ENCODE data around the gene SCIN.

SCIN gene

DNA sequence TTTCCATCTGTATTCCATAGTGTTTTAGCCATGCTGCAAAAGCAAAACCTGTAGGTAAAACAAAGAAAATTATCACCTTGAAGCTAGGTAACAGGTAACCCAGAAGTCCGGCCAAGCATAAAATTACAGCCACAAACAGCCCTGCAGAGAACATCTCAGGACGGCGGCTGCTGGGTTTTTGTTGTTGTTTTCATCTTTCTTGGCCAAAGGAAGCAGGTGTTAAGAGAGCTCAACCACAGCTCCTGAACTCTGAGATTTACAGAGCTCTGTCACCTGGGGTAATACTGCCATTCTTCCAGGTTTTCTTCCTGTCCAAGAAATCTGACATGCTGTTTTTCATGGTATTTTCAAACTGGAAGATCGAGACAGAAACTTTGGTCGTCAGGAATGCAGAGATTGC, 847 bp upstream of the SCIN start:
- ATAC-seq, result no peak

DNA sequence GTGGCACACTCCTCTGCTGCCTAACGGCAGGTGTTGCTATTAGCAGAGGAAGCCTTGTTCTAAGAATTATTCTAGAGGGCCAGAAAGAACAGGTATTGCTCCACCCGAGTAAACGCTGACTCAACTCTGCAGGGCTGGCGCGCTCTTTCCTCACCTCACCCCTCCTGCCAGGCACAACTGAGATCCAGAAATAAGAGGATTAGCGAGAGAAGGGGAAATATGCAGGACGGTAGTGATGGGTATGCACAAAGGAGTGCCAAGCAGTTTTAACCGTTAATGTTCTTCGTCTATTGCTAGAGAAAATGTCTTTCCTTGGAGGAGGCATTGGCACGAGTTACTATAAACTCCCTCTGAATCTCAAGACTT, 369 bp upstream of the SCIN start:
- peak; percentile 20 to 27 for ATAC-seq

DNA sequence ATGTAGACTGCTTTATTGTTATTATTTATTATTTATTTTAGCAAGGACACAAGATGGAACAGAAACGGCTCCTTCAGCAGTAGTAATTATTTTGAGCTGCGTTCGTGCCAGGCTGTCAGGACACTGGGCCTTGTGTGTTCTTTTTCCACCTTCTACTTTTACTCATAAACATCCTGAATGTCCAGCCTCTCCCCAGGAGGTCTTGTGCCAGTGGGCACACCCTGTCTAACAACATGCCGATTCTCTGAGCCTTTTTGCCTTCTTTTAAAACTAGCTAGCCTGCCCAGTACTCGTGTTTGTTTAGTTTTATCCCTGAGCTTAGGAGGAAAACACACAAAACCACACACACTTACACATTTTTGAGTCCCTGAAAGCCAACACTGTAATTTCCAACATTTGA, 1.2 kb downstream of the SCIN start:
- no peak for ATAC-seq

DNA sequence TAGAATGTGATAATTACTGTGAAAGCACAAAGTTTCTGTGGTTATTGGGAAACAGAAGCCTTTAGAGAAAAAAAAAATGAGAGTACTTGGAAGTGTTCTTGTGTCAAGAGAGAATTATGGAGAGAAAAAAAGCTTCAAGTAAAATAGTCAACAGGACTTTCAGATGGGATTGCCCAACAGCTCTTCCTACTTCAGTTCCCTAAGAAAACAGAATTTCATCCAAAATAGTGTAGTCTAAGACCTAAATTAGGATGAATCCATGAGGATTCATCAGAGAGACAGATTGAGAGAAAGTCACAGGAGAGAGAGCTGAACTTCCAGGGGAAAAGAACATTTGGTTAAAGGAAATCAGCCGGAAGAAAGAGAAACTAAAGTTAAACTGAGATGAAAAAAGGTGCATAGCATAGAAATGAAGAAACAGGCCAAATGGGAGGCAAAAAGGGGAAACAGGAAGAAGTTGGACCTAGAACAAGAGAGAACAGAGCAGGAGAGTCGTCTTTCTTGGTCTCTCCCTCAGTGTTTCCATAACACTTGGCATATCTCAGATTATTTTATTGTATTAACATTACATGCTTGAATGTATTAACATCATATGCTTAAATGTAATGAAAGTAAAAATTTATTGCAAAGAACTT, 2.5 kb downstream of the SCIN start:
- ATAC-seq, result no peak

DNA sequence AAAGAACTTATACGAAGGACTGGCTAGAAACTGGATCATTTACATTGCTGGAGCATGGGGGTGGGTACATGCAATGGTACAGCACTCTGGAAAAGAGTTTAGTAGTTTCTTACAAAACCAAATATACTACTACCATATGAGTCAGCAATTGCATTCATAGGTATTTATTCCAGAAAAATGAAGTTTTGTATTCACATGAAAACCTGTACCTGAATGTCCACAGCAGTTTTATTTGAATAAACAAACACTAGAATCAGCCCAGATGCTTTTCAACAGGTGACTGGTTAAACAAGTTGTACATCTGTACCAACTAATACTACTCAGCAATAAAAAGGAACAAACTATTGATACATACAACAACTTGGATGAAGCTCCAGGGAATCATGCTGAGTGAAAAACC, 3.4 kb downstream of the SCIN start:
- ATAC-seq, result no peak

DNA sequence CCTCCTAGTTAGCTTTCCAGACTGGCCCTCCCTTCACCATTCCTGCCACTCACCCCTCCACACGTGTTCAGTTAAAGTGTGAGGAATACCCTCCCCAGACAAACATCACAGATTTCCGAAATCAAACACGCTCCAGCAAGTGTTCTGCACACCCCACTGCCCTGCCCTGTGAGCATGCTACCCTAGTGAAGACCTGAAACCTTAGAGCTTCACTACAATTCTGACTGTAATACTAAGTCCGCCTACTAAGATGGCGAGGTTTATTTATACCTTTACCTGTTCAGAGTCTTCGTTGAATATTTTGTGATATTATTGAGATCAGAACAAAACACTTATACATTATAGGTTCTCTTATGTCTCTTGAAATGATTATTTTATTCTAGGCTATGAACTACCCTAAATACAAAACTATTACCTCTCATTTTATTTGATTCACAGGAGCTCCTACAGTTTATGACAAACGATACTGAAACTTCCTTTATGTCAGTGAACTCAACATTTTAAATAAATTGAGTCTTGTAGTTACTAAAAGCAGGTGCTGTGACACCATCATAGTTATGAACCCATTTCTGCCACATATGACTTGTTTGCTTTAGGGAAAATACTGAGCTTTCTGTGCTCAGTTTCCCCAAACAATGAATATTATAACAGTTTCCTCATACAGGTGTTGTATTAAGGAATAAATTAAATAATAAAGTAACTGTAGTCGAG, 8.6 kb downstream of the SCIN start:
- no peak for ATAC-seq

DNA sequence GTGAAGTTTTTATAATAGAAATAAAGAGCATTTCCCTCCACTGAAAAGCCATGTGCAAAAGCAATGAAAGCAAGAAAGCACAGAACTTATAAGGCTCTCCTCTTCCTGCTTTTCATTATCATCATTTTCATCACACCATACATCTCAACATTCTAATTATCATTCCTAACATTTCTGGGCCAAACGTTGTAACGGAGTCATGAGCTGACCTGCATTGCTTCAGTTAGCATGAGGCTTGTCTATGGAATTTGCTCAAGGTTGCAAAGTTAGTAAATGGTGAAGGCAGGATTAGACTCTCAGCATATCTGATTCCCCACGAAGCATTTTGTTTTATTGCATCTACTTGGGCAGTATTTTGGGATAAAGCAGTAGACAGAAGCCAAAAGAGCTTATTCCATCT, 11.4 kb downstream of the SCIN start:
- ATAC-seq, result no peak

DNA sequence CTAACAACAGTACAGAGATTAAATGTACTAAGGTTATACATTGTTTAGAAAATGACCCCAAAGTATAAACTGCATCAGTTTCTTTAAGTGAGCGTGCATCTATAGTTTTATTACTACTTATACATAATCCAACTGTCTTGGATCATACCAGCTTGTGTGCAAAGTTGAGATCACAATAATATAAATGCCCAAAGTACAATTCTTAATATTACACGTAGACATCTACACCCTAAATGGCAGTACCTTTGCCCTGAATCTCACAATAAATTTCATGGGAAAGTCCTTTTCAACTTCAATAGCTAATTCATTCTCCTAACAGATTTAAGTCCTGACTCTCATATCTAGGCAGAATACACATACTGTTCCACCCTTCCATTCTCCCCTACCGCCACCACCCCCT, 11.8 kb downstream of the SCIN start:
- ATAC-seq, result no peak

DNA sequence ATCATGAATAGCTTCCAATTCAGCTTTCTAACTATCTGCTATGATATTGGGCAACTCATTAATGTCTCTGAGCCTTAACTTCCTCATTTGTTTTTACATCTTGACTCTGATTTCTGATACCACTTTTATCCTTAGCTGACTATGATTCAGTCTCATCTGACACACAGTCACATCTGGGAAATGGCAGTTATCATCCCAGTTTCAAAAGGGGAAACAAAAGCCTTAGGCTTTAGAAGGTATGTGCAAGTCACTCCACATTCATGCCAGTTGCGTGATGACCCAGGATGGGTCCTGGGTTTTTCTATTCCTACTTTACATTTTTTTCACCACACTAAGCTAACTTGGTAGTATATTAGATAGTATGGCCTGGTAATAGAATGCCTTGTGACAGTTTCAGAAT, 12.7 kb downstream of the SCIN start:
- ATAC-seq, result no peak

DNA sequence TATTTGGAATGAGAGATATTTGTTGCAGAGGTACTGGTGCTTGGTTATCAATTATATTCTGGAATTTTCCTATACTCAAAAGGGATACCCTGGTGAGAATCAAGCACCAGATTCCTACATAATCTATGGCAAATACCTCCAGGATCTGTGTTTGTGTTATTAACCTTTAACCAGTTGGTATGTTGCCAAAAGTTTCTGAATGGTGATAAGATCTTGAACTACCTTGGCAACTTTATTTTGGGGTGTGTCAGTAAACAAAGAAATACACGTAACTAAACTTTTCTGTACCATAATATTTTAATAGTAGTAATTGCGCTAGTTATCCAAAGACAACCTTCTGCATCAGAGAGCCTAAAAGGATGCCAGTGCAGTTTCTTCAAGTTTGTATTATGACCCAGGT, 13.4 kb downstream of the SCIN start:
- ATAC-seq, result no peak

DNA sequence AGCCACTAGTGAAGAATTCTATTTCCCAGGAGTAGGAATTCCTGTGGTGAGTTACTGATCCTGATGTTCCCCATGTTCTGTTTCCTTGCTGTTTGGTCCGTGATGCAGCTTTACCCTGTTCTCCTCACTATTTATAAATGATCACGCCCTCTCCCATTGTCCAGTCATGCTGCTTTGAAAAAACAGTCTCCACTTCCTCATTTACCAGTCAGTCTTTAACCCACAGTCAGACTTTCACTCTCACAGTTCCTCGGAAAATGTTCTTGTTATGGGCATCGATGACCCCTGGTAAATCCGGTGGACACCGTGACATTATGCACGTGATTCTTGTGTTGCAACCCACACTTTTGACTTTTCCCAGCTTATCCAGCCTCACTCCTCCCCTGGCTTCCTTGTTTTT, 14.4 kb downstream of the SCIN start:
- ATAC-seq, result peak in 1 of 2 donors; percentile 13

DNA sequence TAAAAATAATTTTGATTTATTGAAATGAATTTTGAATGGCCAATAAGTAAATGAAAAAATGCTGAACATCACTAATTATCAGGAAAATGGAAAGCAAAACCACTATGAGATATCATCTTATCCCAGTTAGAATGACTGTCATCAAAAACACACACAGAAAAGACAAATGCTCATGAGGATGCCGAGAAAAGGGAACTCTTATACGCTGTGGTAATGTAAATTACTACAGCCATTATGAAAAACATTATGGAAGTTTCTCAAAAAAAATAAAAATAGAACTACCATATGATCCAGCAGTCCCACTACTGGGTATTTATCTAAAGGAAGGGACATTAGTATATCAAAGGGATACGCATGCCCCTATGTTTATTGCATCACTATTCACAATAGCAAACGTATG, 15.8 kb downstream of the SCIN start:
- ATAC-seq, result no peak

DNA sequence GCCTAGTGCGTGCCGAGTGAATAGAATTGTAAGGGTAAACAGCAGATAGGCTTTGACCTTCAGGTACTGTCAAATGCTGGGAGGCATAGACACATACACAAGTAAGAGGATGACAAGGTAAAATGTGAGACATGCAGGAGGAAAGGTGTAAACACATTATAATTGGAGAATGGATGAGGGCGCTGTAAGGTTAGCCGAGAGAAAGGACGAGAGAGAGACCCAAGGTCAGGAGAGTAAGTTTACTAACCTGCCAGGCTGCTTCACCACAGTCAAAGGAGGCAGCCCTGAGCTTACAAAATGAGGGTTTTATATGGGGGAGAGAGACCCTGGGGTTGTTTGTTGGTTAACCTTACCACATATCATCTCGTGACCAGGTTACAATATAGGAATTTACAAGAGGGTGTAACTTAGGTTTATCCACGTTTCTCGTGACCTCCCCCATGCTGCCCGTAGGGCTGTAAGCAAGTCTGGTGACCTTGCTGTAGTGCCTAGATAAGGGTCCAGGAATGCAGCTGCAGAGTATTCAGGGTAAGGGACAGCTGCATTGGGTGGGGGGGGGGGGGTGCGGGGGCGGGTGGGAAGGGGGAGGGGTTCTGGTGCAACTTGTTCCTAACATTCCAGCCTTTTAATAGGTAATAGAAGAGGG, 17.9 kb downstream of the SCIN start:
- ATAC-seq, result no peak

DNA sequence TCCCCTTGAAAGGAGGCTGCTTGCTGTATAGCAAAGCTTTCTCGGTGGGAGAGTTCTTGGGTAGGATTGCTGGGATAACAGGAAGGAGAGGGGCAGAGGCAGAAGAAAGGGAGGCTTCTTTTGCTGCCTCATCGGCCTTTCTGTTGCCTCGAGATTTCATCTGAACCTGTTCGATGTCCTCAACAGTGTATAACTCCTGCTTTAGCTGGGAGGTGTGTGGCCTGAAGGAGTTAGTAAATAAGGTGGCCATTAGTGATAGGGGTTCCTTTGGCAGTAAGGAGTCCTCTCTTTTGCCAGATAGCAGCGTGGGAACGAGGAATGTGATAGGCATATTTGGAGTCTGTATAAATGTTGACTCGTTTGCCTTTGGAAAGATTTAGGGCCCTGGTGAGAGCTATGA, 20.0 kb downstream of the SCIN start:
- no peak for ATAC-seq

DNA sequence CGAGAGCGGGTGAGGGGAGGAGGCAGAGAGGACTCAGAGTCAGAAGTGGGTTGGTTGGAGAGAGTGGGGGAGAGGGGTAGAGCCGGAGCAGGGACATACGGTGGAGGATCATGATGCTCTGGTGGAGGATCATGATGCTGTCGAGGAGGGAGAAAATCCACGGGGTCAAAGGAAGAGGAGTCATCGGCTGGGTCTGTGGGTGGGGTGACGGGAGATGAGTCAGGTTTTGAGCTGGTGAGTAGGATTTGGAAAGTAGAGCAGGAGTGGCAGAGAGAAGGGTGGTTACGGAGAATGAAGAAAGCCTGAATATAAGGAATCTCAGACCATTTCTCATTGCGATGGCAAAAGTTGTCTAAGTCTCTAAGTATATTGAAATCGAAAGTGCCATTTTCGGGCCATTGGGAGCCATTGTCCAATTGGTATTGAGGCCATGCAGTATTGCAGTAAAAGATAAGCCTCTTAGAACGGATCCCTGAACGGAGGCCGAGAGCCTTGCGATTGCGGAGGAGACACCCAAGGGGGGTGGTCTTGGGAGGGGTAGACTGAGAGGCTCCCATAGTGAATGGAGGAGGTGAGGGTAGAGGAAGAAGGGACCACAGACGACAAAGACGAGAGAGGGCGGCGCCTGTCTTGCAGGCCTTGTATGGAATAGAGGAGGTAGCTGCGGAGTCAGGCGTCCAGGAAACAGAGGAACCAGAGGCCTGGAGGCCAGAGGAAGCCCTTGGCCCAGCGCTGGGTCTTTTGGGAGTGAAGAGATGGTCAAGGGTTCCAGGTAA, 23.8 kb downstream of the SCIN start:
- no peak for ATAC-seq

DNA sequence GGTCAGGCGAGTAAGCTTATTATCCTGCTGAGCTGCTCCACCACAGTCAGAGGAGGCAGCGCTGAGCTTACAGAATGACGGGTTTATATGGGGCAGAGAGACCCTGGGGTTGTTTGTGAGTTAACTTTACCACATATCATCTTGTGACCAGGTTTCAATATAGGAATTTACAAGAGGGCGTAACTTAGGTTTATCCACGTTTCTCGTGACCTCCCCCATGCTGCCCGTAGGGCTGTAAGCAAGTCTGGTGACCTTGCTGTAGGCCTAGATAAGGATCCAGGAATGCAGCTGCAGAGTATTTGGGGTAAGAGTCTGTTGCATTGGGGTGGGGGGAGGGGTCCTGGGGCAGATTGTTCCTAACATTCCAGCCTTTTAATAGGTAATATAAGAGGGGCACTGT, 24.6 kb downstream of the SCIN start:
- no peak for ATAC-seq

DNA sequence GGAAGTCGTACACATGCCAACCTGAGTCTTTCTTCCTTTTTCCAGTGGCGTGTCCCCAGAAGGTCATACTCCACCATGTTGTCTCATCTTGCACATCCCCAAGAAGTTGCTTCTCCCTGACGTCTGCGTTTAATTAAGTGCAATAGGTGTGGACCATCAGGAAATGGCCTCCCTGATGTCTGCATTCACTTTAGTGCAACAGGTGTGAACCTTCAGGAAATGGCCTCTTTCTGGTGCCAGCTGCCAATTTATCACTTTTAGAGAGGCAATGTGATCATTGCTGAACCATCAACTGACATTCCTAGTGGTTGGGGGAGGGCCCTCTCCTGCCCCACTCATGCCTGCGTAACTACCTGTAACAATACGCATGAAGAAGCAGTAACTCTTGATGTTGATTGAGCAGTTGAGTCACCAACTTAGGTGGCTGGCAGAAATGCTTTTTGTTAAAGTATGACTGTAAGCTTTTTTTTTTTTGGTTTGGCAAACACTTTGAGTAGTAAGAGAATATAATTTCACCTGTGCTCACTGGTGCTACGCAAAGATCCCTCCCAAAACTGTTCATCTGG, 25.8 kb downstream of the SCIN start:
- ATAC-seq, result no peak

DNA sequence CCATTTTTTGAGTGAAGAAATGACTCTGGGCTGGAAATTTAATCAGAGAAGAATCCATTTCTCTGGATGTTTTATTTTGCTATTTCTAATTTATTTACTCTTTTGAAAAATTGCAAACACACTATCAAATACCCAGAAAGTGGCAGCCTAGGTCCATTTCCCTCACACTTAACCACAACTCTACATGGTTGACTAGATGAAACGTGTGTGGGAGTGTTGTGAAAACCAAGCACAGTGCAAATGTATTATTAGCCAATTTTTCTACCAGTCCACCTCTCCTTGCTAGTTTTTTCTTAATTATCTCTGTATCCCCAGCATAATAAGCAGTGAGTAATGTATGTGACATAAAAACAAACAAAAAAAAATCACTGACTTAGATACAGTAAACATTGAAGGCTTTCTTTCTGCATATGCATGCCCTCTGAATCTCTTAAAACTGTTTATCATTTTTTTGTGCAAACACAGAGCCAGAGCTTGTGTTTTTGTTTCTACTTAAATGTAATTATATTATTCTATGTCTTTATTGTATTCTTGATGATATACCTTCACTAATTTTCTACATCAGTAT, 30.9 kb downstream of the SCIN start:
- ATAC-seq, result no peak

DNA sequence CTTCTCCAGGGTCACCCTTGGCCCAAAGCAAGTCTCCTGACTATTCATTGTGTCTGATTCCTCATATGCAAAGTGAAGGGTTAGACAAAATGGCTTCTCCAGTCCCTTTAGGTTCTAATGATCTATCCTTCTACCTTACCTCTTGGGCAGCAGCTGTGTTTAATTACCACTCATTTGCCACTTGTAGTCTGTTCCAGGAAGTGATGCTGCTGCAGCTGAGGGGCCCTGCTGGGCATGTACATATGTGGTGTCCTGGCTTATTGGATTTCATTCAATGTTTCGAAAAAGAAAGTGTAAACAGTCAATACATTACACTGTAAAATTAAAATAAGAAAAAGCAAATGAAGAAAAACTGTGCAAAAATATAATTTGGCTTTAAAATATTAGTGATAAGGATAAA, 36.6 kb downstream of the SCIN start:
- ATAC-seq, result no peak

DNA sequence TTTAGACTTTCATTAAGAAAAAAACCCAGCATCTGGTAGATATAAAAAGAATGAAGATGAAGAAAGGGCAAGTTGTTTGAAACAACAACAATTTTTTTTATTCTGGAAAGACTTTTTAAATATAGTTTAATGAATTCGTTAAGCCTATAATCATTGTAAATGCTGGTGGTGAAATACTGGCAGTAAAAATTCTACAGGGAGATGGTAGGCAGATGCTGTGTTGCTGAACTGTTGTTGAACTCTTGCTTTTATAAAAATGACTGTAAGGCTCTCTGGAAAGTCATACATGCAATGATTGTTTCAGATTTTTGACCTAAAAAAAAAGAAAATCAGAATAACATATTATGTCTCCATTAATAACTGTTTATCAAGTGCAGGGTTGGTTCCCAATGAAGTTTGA, 39.0 kb downstream of the SCIN start:
- ATAC-seq, result no peak

DNA sequence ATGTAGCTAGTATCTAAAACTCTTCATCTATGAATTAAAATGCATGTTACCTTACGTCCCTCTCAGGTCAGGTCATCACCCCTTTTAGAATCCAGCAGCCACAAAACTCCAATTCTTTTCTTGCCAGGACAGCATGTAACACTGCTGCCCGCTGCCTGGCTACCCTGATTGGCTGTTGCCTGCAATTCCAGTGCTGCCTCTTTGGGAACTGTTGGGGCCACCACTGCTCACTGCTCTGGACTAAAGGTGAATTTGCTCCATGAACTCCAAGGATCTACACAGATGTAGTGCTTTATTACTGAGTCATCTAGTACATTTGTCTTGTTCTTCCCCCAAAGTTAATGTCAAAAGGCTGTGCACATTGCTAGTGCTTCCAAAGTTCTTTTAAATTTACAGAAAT, 40.4 kb downstream of the SCIN start:
- ATAC-seq, result no peak

DNA sequence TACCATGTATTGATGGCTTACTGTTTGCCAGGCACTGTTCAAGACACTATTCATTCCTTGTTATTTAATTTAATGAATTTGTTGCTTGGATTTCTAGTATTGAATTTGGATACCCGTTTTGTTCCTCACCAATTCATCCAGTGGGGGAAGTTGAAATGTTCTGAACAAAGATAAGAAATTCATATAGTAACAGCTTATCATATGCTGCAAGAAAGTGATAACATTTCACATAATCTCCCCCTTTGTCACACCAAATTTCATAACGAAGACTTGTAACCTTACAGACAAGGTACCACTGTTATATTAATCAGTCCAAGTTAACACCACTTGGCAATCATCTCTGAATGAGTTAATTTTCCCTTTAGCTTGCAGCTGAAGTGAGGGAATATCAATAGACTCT, 42.1 kb downstream of the SCIN start:
- ATAC-seq, result no peak

DNA sequence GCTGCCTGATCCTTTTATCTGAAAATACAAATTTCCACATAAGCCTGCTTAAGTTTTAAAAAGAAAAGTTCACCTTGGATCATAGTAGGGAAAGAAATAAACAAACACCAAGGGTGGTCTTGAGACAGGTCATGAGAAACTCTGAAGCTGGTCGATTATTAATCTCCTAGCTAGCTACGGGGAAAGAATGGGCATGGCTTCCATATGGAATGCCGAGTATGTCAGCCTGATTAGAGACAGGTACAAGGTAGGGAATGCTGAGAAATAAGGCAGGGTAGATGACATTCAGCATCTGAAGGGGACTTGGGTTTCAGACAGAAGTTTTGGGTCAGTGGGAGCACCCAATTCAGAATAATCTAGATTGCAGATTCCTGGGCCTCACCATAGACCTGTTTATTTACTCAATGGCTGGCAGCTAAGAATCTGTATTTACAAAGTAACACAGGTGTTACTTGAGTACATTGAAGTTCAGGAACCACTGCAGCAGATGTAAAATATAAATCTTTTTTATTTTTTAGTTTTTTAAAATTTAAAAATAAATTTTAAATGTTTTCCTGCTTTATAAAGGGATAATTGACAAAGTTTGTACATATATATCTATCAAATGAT, 49.0 kb downstream of the SCIN start:
- ATAC-seq, result no peak
